H1 (cell line): ENCODE results near the gene BTRC. TPM values are rescaled to one million over a fixed set of nuclear protein-coding genes. Genes with fewer than 3 reads are reported as not detected.

Source experiments
- CTCF ChIA-PET: fragments of 300-600 bp; sonication (Branson Sonifier 250); formaldehyde crosslinking; loops from one replicate; lab custom pipeline; 2021; ENCODE audit not compliant: partially characterized antibody; lab: Charles Lee
- POLR2A ChIA-PET: fragments of 300-600 bp; sonication (Branson Sonifier 250); formaldehyde crosslinking; loops from one replicate; lab custom pipeline; 2021; ENCODE audit warnings: inconsistent platforms; ENCODE audit not compliant: partially characterized antibody; lab: Charles Lee
- DNase-seq, 2 experiments: peaks; one replicate each; pipeline versions ENCODE4 v3.0.0 to v3.0.0-alpha.2; 2010 to 2022; ENCODE audit warnings: low spot score in 2 of 2, low read depth in 1 of 2, mixed read lengths in 1 of 2
- FAIRE-seq: peaks from 2 replicates; lab custom pipeline; 2011; peaks lifted over from hg19 to GRCh38; lab: Jason Lieb, UNC
- H2AFZ ChIP-seq: 2 replicates; pipeline ENCODE4 v1.8.1; 2012; ENCODE audit warnings: low read length, inconsistent platforms
- H2AK5ac ChIP-seq: 2 replicates; pipeline ENCODE4 v1.6.1; 2013; ENCODE audit warnings: low read depth, low read length
- H2BK120ac ChIP-seq: replicated peaks from 2 replicates; pipeline ENCODE3; 2013; ENCODE audit warnings: low read depth, low read length, inconsistent platforms
- H2BK12ac ChIP-seq: 2 replicates; pipeline ENCODE4 v1.6.1; 2013; ENCODE audit warnings: low read depth, low read length
- H2BK15ac ChIP-seq: 2 replicates; pipeline ENCODE4 v1.6.1; 2013; ENCODE audit warnings: low read length
- H2BK20ac ChIP-seq: 2 replicates; pipeline ENCODE4 v1.6.1; 2013; ENCODE audit warnings: low read length
- H2BK5ac ChIP-seq: 2 replicates; pipeline ENCODE4 v1.6.1; 2013; ENCODE audit warnings: low read depth, low read length
- H3K14ac ChIP-seq: 2 replicates; pipeline ENCODE4 v1.6.1; 2013; ENCODE audit warnings: inconsistent platforms; ENCODE audit not compliant: insufficient read length
- H3K18ac ChIP-seq: 2 replicates; pipeline ENCODE4 v1.6.1; 2013; ENCODE audit warnings: low read length; ENCODE audit errors: extremely low read depth
- H3K23ac ChIP-seq: 2 replicates; pipeline ENCODE4 v1.6.1; 2013; ENCODE audit warnings: inconsistent platforms; ENCODE audit not compliant: insufficient read length
- H3K23me2 ChIP-seq: 2 replicates; pipeline ENCODE4 v1.6.1; 2013; ENCODE audit warnings: low read depth, low read length
- H3K27ac ChIP-seq: 2 replicates; pipeline ENCODE4 v1.6.1; 2011; ENCODE audit warnings: low read depth, low read length, inconsistent platforms
- H3K27me3 ChIP-seq, 4 experiments: replicated peaks in 1 of 4; 1 replicate in 1 of 4; 2 replicates in 3 of 4; pipeline versions ENCODE4 v1.6.1 to v1.8.1; 2011 to 2013; ENCODE audit warnings: low read length in 3 of 4, mild to moderate bottlenecking in 3 of 4, inconsistent platforms in 2 of 4, mixed read lengths in 2 of 4, moderate library complexity in 1 of 4; ENCODE audit not compliant: control insufficient read depth in 3 of 4, insufficient read depth in 3 of 4; ENCODE audit errors: extremely low read depth in 1 of 4
- H3K36me3 ChIP-seq, 4 experiments: 2 replicates each; pipeline versions ENCODE4 v1.6.1 to v1.8.1; 2011 to 2013; ENCODE audit warnings: mild to moderate bottlenecking in 4 of 4, low read length in 3 of 4, moderate library complexity in 2 of 4, control low read depth in 1 of 4, inconsistent platforms in 1 of 4; ENCODE audit not compliant: insufficient read depth in 4 of 4, control insufficient read depth in 2 of 4
- H3K4ac ChIP-seq: replicated peaks from 2 replicates; pipeline ENCODE3; 2013; ENCODE audit warnings: low read length, low read depth, mixed read lengths, inconsistent platforms; ENCODE audit not compliant: insufficient read length
- H3K4me1 ChIP-seq, 4 experiments: replicated peaks in 1 of 4; 1 replicate in 1 of 4; 2 replicates in 3 of 4; pipeline versions ENCODE4 v1.6.1 to v1.8.1; 2011 to 2013; ENCODE audit warnings: low read length in 3 of 4, inconsistent platforms in 2 of 4, mixed read lengths in 1 of 4; ENCODE audit not compliant: insufficient read depth in 4 of 4, control insufficient read depth in 3 of 4
- H3K4me2 ChIP-seq, 2 experiments: 2 replicates each; pipeline versions ENCODE4 v1.6.1 to v1.8.1; 2011 to 2013; ENCODE audit warnings: low read depth in 2 of 2, low read length in 2 of 2, control low read depth in 1 of 2, inconsistent platforms in 1 of 2, mild to moderate bottlenecking in 1 of 2; ENCODE audit not compliant: insufficient read depth in 1 of 2
- H3K4me3 ChIP-seq, 4 experiments: fragments of 200-600, 300-600 bp in 1 of 4; sonication (generic), shearing (Covaris generic), sonication (Bioruptor Twin) in 1 of 4; 2 replicates each; pipeline versions ENCODE4 v1.5.1 to v1.8.1; 2011 to 2016; ENCODE audit warnings: low read length in 4 of 4, low read depth in 3 of 4, control low read depth in 2 of 4, inconsistent platforms in 2 of 4, mild to moderate bottlenecking in 2 of 4, mixed read lengths in 1 of 4, moderate library complexity in 1 of 4; ENCODE audit not compliant: insufficient read depth in 2 of 4; ENCODE audit errors: extremely low read depth in 1 of 4
- H3K56ac ChIP-seq: replicated peaks from 2 replicates; pipeline ENCODE3; 2013; ENCODE audit warnings: low read depth, mild to moderate bottlenecking, mixed read lengths, low read length, inconsistent platforms; ENCODE audit not compliant: insufficient read length
- H3K79me1 ChIP-seq: 2 replicates; pipeline ENCODE4 v1.6.1; 2013; ENCODE audit warnings: low read depth, low read length, control low read depth
- H3K79me2 ChIP-seq, 2 experiments: 2 replicates each; pipeline versions ENCODE4 v1.6.1 to v1.8.1; 2012 to 2013; ENCODE audit warnings: low read length in 2 of 2, mild to moderate bottlenecking in 2 of 2, inconsistent platforms in 1 of 2; ENCODE audit not compliant: insufficient read depth in 2 of 2, control insufficient read depth in 1 of 2
- H3K9ac ChIP-seq, 4 experiments: replicated peaks in 1 of 4; 1 replicate in 1 of 4; 2 replicates in 3 of 4; pipeline versions ENCODE4 v1.6.1 to v1.8.1; 2011 to 2013; ENCODE audit warnings: low read depth in 3 of 4, low read length in 3 of 4, control low read depth in 2 of 4, mild to moderate bottlenecking in 2 of 4, moderate library complexity in 2 of 4, inconsistent platforms in 1 of 4; ENCODE audit errors: extremely low read depth in 1 of 4
- H3K9me3 ChIP-seq, 2 experiments: 2 replicates each; pipeline versions ENCODE4 v1.6.1 to v1.8.1; 2012 to 2013; ENCODE audit warnings: mild to moderate bottlenecking in 2 of 2, moderate library complexity in 2 of 2, control low read depth in 1 of 2, inconsistent platforms in 1 of 2, low read depth in 1 of 2, low read length in 1 of 2, mixed read lengths in 1 of 2; ENCODE audit not compliant: insufficient read depth in 2 of 2
- H4K20me1 ChIP-seq, 2 experiments: replicated peaks in 1 of 2; 2 replicates each; pipeline versions ENCODE3 to v1.8.1; 2011 to 2013; ENCODE audit warnings: inconsistent platforms in 2 of 2, low read length in 2 of 2, mild to moderate bottlenecking in 1 of 2; ENCODE audit not compliant: insufficient read depth in 2 of 2, control insufficient read depth in 1 of 2
- H4K5ac ChIP-seq: 2 replicates; pipeline ENCODE4 v1.6.1; 2013; ENCODE audit warnings: low read length, low read depth, mixed read lengths, inconsistent platforms; ENCODE audit not compliant: insufficient read length
- H4K8ac ChIP-seq: 2 replicates; pipeline ENCODE4 v1.8.0; 2013; ENCODE audit warnings: mild to moderate bottlenecking, moderate library complexity, low read length, inconsistent platforms; ENCODE audit not compliant: insufficient read depth; ENCODE audit errors: extremely low read depth
- H4K91ac ChIP-seq: replicated peaks from 2 replicates; pipeline ENCODE3; 2013; ENCODE audit warnings: low read length, mixed read lengths, inconsistent platforms; ENCODE audit not compliant: insufficient read length
- BCL11A ChIP-seq, 2 experiments: IDR thresholded peaks; one replicate each; pipeline ENCODE4 v1.6.1; 2011; ENCODE audit warnings: low read depth in 2 of 2, low read length in 2 of 2, mild to moderate bottlenecking in 2 of 2
- CBX8 ChIP-seq: fragments of 300-800, 300-1000 bp; sonication (generic); IDR thresholded peaks from 2 replicates; pipeline ENCODE4 v1.7.1; 2016; ENCODE audit warnings: low read depth, low read length, borderline replicate concordance
- CHD1 ChIP-seq: IDR thresholded peaks from 2 replicates; pipeline ENCODE4 v1.6.1; 2012; ENCODE audit warnings: low read depth, low read length, improper control_type of control experiment
- CHD2 ChIP-seq: IDR thresholded peaks from 2 replicates; pipeline ENCODE4 v1.6.1; 2012; ENCODE audit warnings: low read length, improper control_type of control experiment
- EGR1 ChIP-seq: IDR thresholded peaks from 2 replicates; pipeline ENCODE4 v1.6.1; 2011; ENCODE audit warnings: low read depth, low read length, borderline replicate concordance
- GABPA ChIP-seq: IDR thresholded peaks from 2 replicates; pipeline ENCODE4 v1.6.1; 2011; ENCODE audit warnings: mild to moderate bottlenecking, low read length, moderate library complexity, borderline replicate concordance; ENCODE audit not compliant: insufficient read depth
- KDM1A ChIP-seq: fragments of 200-600, 300-600 bp; sonication (generic); IDR thresholded peaks from 2 replicates; pipeline ENCODE4 v1.7.1; 2016; ENCODE audit warnings: mild to moderate bottlenecking, low read length, borderline replicate concordance
- POU5F1 ChIP-seq: IDR thresholded peaks from 2 replicates; pipeline ENCODE4 v1.6.1; 2011; ENCODE audit warnings: low read depth, mild to moderate bottlenecking, low read length, moderate library complexity
- RAD21 ChIP-seq, 2 experiments: IDR thresholded peaks in 1 of 2; conservative IDR thresholded peaks in 1 of 2; 2 replicates each; pipeline ENCODE4 v1.6.1; 2011; ENCODE audit warnings: low read depth in 2 of 2, low read length in 2 of 2, improper control_type of control experiment in 1 of 2, inconsistent platforms in 1 of 2, mild to moderate bottlenecking in 1 of 2, moderate library complexity in 1 of 2
- TEAD4 ChIP-seq: IDR thresholded peaks from 2 replicates; pipeline ENCODE4 v1.6.1; 2012; ENCODE audit warnings: low read depth, low read length, inconsistent platforms, mixed read lengths
- WGBS, 2 experiments: shearing (Covaris generic) in 1 of 2; methylation state at CpG; one replicate each; pipeline versions ENCODE4 v1.1.6 to v1.1.7; 2013 to 2015; ENCODE audit warnings: low lambda C conversion rate in 2 of 2, mixed read lengths in 2 of 2, inconsistent platforms in 1 of 2, low coverage in 1 of 2, missing lambda C conversion rate in 1 of 2; ENCODE audit not compliant: insufficient replicate concordance in 2 of 2, insufficient coverage in 1 of 2, insufficient read length in 1 of 2; ENCODE audit errors: extremely low coverage in 1 of 2, missing lambda C conversion rate in 1 of 2; 5-methylcytosine and 5-hydroxymethylcytosine counted together
- polyA plus RNA-seq, 7 experiments: library from polyadenylated mRNA; depleted of rRNA in 3 of 7; stranded (reverse) in 5 of 7; unstranded in 2 of 7; fragments of >200 nt in 5 of 7; fragments of 200-250 nt in 2 of 7; gene quantifications; 1 replicate in 5 of 7; 2 replicates in 1 of 7; 4 replicates in 1 of 7; pipeline versions ENCODE4 v1.2.1 to v1.2.3, GENCODE V29; 2011 to 2013; ENCODE audit warnings: missing spikeins in 2 of 7, mixed read lengths in 2 of 7
- total RNA-seq: library from RNA; stranded (reverse); fragmentation: NEBNext Ultra II Directional; extraction: Animal tissue kit (Norgen Biotek cat#: 25700); gene quantifications from 2 replicates; pipeline ENCODE4 v1.2.1, GENCODE V29; 2021
- TF ChIP-seq, protein P1 (sequence below): IDR thresholded peaks from 2 replicates; pipeline ENCODE4 v1.6.1; 2012; ENCODE audit warnings: low read length, inconsistent platforms
- TF ChIP-seq, protein P2 (sequence below): IDR thresholded peaks from 2 replicates; pipeline ENCODE4 v1.6.1; 2012; ENCODE audit warnings: inconsistent platforms

BTRC gene
- total and polyA plus RNA-seq, 2 of the 8 experiments (the other 6 are each of a cell fraction or from before 2014, with no cell fraction given), result 9.9 to 24.7 TPM

DNA sequence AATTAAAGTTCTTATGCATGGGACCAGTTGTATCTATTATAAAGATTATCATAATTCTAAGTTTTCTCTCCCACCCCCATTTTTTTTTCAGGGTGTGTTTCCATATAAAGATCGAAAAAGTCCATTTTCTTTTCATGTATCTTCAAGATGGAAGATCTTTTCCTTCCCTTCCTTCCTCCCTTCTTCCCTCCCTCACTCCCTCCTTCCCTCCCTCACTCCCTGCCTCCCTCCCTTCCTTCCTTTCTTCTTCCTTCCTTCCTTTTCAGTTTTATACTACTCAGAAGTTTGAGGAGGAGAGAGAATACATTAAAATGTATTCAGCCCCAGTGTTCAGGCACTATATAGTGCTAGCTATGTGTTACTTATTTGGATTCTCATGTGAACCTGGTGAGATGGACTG lies 136.1 kb downstream of the BTRC start:
- DNase-seq (no peak), FAIRE-seq (no peak)
- no peak overlapping the region for H3K4ac ChIP-seq
- no peaks in the 10 kb centered on the region for H3K79me1 ChIP-seq
- no peak overlapping the region for H3K18ac ChIP-seq
- no peaks in the 10 kb centered on the region for H3K79me2 ChIP-seq
- no peaks in the 10 kb centered on the region for H3K36me3 ChIP-seq
- H3K56ac ChIP-seq, result no peak overlapping the region
- H3K9ac ChIP-seq, result no peak overlapping the region
- 83% methylated on average over 1 of the region's 1 CpG; no CpG with 5 or more reads in 1 of the 2 experiments for WGBS, 2 experiments
- no peak overlapping the region for H2BK20ac ChIP-seq
- ChIA-PET CTCF (interaction anchor here (0.7 to 1.4 kb wide), 5 partner anchors 9 to 200 kb away, joined by 3 to 7 read pairs (median 3); no protein-coding TSS in a partner anchor), POLR2A (no interaction called here)
- H3K23ac ChIP-seq, result no peak overlapping the region
- H3K27ac ChIP-seq, result no peak overlapping the region
- H3K27me3 ChIP-seq, result no peaks in the 10 kb centered on the region
- H4K91ac ChIP-seq, result no peak overlapping the region
- H2AK5ac ChIP-seq, result no peak overlapping the region
- no peak overlapping the region for H2BK12ac ChIP-seq
- no peak overlapping the region for H4K8ac ChIP-seq
- H4K5ac ChIP-seq, result no peak overlapping the region
- H3K4me2 ChIP-seq, result no peak overlapping the region
- no peak overlapping the region for H2BK5ac ChIP-seq
- H3K4me1 ChIP-seq, result peaks cover 2 to 9% (median 6%) of the 10 kb centered on the region in 4 experiments; a peak in 6 of 7 replicates
- H3K9me3 ChIP-seq, result no peaks in the 10 kb centered on the region
- H3K4me3 ChIP-seq, result peak overlapping the region in 1 of 4 experiments; percentile 22; a peak in 1 of 8 replicates
- no peaks in the 10 kb centered on the region for H3K23me2 ChIP-seq
- no peak overlapping the region for H2BK15ac ChIP-seq
- no peaks in the 10 kb centered on the region for H4K20me1 ChIP-seq
- H2BK120ac ChIP-seq, result no peak overlapping the region
- H2AFZ ChIP-seq, result no peak overlapping the region
- H3K14ac ChIP-seq, result no peak overlapping the region
- no peak for TF ChIP-seq TEAD4
- TF ChIP-seq BCL11A (IDR thresholded peaks at IDR 0.05; ENCODE audit: low read depth in 2 of 2, low read length in 2 of 2), result no peak
- TF ChIP-seq CBX8, result no peak
- TF ChIP-seq GABPA, result no peak
- no peak for TF ChIP-seq POU5F1
- no peak for TF ChIP-seq EGR1
- TF ChIP-seq RAD21 (IDR thresholded peaks at IDR 0.05 in 1 of 2, conservative IDR thresholded peaks at IDR 0.05 in 1 of 2; ENCODE audit: low read depth in 2 of 2, low read length in 2 of 2), result no peak
- TF ChIP-seq, protein P1, sequence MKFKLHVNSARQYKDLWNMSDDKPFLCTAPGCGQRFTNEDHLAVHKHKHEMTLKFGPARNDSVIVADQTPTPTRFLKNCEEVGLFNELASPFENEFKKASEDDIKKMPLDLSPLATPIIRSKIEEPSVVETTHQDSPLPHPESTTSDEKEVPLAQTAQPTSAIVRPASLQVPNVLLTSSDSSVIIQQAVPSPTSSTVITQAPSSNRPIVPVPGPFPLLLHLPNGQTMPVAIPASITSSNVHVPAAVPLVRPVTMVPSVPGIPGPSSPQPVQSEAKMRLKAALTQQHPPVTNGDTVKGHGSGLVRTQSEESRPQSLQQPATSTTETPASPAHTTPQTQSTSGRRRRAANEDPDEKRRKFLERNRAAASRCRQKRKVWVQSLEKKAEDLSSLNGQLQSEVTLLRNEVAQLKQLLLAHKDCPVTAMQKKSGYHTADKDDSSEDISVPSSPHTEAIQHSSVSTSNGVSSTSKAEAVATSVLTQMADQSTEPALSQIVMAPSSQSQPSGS, result no peak
- TF ChIP-seq KDM1A, result no peak
- TF ChIP-seq, protein P2, sequence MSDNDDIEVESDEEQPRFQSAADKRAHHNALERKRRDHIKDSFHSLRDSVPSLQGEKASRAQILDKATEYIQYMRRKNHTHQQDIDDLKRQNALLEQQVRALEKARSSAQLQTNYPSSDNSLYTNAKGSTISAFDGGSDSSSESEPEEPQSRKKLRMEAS, result no peak
- no peak for TF ChIP-seq CHD2
- TF ChIP-seq CHD1, result no peak
